ENCODE measurements around the gene MRPL24. TPM values are rescaled to one million over a fixed set of nuclear protein-coding genes. Genes with fewer than 3 reads are reported as not detected.
A peak's percentile ranks its signal among the peaks of the same experiment; 100 is the strongest.

MRPL24 gene
- polyA plus RNA-seq, 2 of the 4 experiments (the other 2 are of a cell fraction): 170 to 198 TPM

DNA sequence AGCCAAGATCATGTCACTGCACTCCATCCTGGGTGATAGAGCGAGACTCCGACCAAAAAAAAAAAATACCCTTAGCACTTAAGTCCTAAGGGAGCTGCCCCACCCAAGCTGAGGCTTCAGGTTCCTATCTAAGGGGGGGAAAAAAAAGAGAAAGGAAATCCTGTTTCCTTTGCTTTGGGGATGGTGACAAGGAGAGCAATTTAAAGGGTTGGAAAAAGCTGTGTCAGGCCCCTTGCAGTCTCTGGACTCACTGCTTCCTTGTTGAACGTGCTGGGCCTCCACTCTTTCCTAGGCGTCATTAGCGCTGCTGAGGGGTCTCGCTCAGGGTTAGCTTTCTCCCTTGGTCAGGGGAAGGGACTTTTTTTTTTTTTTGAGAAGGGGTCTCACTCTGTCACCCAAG is 44.6 kb upstream of the MRPL24 start:
- CTCF ChIA-PET: interaction anchor here (0.7 to 8.7 kb wide), 10 partner anchors 11 to 1239 kb away, joined by 3 to 62 read pairs (median 5); partner anchors contain the start of genes ISG20L2, METTL25B, NTRK1 and PRCC
- 96% methylated on average over 6 of the region's 6 CpGs for WGBS (ENCODE audit: missing lambda C conversion rate)

DNA sequence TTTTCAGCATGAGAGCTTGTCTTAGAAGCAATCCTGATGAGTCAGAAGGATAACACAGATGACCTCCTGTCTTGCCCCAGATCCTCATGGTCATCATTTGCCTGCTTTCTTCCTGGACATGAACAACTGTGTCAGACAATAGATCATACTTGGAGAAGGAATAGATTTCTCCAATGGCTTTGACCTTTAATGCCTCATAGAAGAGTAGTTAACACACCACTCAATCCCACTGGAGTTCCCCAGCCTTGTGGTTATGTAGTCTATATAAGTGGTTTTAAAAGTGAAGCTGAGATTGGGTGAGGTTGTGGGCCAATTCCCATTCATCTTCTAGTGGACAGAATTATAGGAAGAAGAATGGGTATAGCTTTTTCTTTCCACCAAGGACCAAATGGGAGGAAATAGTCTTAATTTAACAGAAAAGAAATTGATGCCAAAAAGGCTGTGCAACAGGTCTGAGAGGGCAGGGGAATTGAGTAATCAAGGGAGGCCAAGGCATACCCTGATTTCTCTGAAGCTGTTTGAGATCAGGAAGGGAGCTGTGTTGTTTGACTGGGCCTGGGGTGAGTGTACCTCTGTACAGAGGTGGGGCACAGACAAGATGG is 40.8 kb upstream of the MRPL24 start:
- no peak overlapping the region for H3K4me2 ChIP-seq
- DNase-seq (ENCODE audit: low read depth in 1 of 2, low spot score in 1 of 2): peak in 1 of 2 experiments; percentile 14
- no peaks in the 10 kb centered on the region for H3K9me3 ChIP-seq
- FAIRE-seq: no peak
- H3K4me1 ChIP-seq: peaks cover 8% of the 10 kb centered on the region; the same call in 2 of the 3 replicates
- no peak overlapping the region for H3K27ac ChIP-seq
- POLR2A ChIA-PET: interaction anchor here (0.6 to 1.1 kb wide), 2 partner anchors 53 to 67 kb away, joined by 4 to 7 read pairs; partner anchors contain the start of genes ISG20L2 and METTL25B
- TF ChIP-seq KDM5A (IDR thresholded peaks at IDR 0.05) (no peak), ZNF302 (CRISPR knock-in tag; IDR thresholded peaks at IDR 0.05) (no peak), EHF (CRISPR knock-in tag; IDR thresholded peaks at IDR 0.05) (no peak), POLR2AphosphoS2 (conservative IDR thresholded peaks at IDR 0.05; ENCODE audit: low read length) (no peak), FOSB (CRISPR knock-in tag; IDR thresholded peaks at IDR 0.05) (no peak), CBX2 (IDR thresholded peaks at IDR 0.05; ENCODE audit: borderline replicate concordance, low read depth) (no peak), EHMT2 (IDR thresholded peaks at IDR 0.05; ENCODE audit: low read depth) (no peak), PHF8 (IDR thresholded peaks at IDR 0.05; ENCODE audit: borderline replicate concordance, low read depth) (no peak), SREBF2 (IDR thresholded peaks at IDR 0.05) (no peak), RARB (CRISPR knock-in tag; IDR thresholded peaks at IDR 0.05) (no peak)
- TF ChIP-seq, protein P1, sequence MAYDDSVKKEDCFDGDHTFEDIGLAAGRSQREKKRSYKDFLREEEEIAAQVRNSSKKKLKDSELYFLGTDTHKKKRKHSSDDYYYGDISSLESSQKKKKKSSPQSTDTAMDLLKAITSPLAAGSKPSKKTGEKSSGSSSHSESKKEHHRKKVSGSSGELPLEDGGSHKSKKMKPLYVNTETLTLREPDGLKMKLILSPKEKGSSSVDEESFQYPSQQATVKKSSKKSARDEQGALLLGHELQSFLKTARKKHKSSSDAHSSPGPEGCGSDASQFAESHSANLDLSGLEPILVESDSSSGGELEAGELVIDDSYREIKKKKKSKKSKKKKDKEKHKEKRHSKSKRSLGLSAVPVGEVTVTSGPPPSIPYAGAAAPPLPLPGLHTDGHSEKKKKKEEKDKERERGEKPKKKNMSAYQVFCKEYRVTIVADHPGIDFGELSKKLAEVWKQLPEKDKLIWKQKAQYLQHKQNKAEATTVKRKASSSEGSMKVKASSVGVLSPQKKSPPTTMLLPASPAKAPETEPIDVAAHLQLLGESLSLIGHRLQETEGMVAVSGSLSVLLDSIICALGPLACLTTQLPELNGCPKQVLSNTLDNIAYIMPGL (CRISPR knock-in tag; IDR thresholded peaks at IDR 0.05; ENCODE audit: borderline replicate concordance): no peak
- TF ChIP-seq, protein P2, sequence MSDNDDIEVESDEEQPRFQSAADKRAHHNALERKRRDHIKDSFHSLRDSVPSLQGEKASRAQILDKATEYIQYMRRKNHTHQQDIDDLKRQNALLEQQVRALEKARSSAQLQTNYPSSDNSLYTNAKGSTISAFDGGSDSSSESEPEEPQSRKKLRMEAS (IDR thresholded peaks at IDR 0.05): no peak
- CTCF ChIA-PET: interaction anchor here (1.0 to 8.7 kb wide), 11 partner anchors 10 to 147 kb away, joined by 3 to 62 read pairs (median 6); partner anchors contain the start of genes CRABP2, ISG20L2, METTL25B and NTRK1
- no peak for ATAC-seq
- no peak overlapping the region for H3K4me3 ChIP-seq

More for the DNA sequence above, 44.6 kb upstream of the MRPL24 start:
- Histone ChIP-seq H3K4me2 (no peak overlapping the region), H3K4me1 (peaks cover 8% of the 10 kb centered on the region; the same call in 2 of the 3 replicates), H3K4me3 (no peak overlapping the region), H3K27ac (no peak overlapping the region), H3K9me3 (no peaks in the 10 kb centered on the region)
- DNase-seq (ENCODE audit: low read depth in 1 of 2, low spot score in 1 of 2) (no peak), FAIRE-seq (no peak), ATAC-seq (no peak)
- TF ChIP-seq KDM1A (IDR thresholded peaks at IDR 0.05; ENCODE audit: low read depth): no peak
- TF ChIP-seq HOXB5 (CRISPR knock-in tag; IDR thresholded peaks at IDR 0.05): no peak
- TF ChIP-seq, protein P2 (IDR thresholded peaks at IDR 0.05): no peak
- no peak for TF ChIP-seq ZFP36 (IDR thresholded peaks at IDR 0.05; ENCODE audit: borderline replicate concordance, partially characterized antibody)
- TF ChIP-seq, protein P3, sequence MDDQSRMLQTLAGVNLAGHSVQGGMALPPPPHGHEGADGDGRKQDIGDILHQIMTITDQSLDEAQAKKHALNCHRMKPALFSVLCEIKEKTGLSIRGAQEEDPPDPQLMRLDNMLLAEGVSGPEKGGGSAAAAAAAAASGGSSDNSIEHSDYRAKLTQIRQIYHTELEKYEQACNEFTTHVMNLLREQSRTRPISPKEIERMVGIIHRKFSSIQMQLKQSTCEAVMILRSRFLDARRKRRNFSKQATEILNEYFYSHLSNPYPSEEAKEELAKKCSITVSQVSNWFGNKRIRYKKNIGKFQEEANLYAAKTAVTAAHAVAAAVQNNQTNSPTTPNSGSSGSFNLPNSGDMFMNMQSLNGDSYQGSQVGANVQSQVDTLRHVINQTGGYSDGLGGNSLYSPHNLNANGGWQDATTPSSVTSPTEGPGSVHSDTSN (IDR thresholded peaks at IDR 0.05): no peak
- TF ChIP-seq RNF2 (IDR thresholded peaks at IDR 0.05; ENCODE audit: borderline replicate concordance, low read depth): no peak
- TF ChIP-seq, protein P4, sequence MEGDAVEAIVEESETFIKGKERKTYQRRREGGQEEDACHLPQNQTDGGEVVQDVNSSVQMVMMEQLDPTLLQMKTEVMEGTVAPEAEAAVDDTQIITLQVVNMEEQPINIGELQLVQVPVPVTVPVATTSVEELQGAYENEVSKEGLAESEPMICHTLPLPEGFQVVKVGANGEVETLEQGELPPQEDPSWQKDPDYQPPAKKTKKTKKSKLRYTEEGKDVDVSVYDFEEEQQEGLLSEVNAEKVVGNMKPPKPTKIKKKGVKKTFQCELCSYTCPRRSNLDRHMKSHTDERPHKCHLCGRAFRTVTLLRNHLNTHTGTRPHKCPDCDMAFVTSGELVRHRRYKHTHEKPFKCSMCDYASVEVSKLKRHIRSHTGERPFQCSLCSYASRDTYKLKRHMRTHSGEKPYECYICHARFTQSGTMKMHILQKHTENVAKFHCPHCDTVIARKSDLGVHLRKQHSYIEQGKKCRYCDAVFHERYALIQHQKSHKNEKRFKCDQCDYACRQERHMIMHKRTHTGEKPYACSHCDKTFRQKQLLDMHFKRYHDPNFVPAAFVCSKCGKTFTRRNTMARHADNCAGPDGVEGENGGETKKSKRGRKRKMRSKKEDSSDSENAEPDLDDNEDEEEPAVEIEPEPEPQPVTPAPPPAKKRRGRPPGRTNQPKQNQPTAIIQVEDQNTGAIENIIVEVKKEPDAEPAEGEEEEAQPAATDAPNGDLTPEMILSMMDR (IDR thresholded peaks at IDR 0.05): no peak
- TF ChIP-seq CHD4 (IDR thresholded peaks at IDR 0.05; ENCODE audit: borderline replicate concordance): no peak
- no peak for TF ChIP-seq NR3C1 (IDR thresholded peaks at IDR 0.05)
- TF ChIP-seq NFE2L2 (conservative IDR thresholded peaks at IDR 0.05; ENCODE audit: low read length): no peak
- TF ChIP-seq CHD2 (IDR thresholded peaks at IDR 0.05; ENCODE audit: low read length, partially characterized antibody): no peak
- TF ChIP-seq CEBPB (IDR thresholded peaks at IDR 0.05): no peak
- POLR2A ChIA-PET: no interaction called here

Data from A549 (cell line).